Breast epithelium (tissue), 3 donors: ENCODE data around the gene RFX3.

ENCODE experiments used
- POLR2A ChIP-seq: fragments of 450-650 bp; IDR thresholded peaks from one replicate; pipeline ENCODE4 v1.6.1; 2016; ENCODE audit warnings: antibody characterized with exemption, mild to moderate bottlenecking, moderate library complexity
- TF ChIP-seq, protein P1 (sequence below), 3 donors: fragments of 450-650 bp; IDR thresholded peaks; one replicate each; pipeline ENCODE4 v1.5.1; 2016 to 2017; ENCODE audit warnings: antibody characterized with exemption in 3 of 3, mild to moderate bottlenecking in 3 of 3, moderate library complexity in 3 of 3

DNA sequence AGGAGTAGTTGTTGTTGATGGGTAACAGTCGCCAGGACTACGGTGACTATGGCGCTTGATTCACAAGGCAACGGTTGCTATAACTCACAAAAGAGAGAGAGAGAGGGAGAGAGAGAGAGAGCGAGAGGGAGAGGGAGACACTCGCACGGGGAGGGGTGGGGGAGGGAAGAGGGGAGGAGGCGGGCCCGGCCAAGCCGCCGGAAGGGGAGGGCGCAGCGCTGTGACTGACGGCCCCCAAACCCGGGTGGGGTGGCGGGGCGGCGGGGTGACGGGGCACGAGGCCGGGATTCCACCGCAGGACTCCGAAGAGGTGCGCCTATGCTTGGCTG is at the start of gene RFX3:
- TF ChIP-seq, protein P1, sequence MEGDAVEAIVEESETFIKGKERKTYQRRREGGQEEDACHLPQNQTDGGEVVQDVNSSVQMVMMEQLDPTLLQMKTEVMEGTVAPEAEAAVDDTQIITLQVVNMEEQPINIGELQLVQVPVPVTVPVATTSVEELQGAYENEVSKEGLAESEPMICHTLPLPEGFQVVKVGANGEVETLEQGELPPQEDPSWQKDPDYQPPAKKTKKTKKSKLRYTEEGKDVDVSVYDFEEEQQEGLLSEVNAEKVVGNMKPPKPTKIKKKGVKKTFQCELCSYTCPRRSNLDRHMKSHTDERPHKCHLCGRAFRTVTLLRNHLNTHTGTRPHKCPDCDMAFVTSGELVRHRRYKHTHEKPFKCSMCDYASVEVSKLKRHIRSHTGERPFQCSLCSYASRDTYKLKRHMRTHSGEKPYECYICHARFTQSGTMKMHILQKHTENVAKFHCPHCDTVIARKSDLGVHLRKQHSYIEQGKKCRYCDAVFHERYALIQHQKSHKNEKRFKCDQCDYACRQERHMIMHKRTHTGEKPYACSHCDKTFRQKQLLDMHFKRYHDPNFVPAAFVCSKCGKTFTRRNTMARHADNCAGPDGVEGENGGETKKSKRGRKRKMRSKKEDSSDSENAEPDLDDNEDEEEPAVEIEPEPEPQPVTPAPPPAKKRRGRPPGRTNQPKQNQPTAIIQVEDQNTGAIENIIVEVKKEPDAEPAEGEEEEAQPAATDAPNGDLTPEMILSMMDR (IDR thresholded peaks at IDR 0.05), result no peak
- no peak for TF ChIP-seq POLR2A
